Choroid plexus epithelial cell (primary cell): Measurements from ENCODE around the gene FCF1.

Experiments used
- DNase-seq: peaks from one replicate; pipeline ENCODE4 v3.0.0-alpha.2; 2010; ENCODE audit warnings: low read depth
- H3K4me3 ChIP-seq: 2 replicates; pipeline ENCODE4 v1.5.1; 2011; ENCODE audit warnings: low read depth, mild to moderate bottlenecking, control low read depth, low read length, moderate library complexity
- TF ChIP-seq, protein P1 (sequence below): conservative IDR thresholded peaks from 2 replicates; pipeline ENCODE4 v1.5.1; 2011; ENCODE audit warnings: low read depth, mild to moderate bottlenecking, control low read depth, inconsistent platforms, low read length, moderate library complexity

The FCF1 gene

GRCh38 chr14:74762917-74763802, 50.2 kb downstream of the FCF1 start, which contains the start of gene YLPM1:
Gene YLPM1 (plus strand): TSS chr14:74763316. CDS start chr14:74763490, 174 bp downstream.
- peak; percentile 99 for DNase-seq
- H3K4me3 ChIP-seq, result peak within 1 kb of the TSS; percentile 83
- TF ChIP-seq, protein P1, sequence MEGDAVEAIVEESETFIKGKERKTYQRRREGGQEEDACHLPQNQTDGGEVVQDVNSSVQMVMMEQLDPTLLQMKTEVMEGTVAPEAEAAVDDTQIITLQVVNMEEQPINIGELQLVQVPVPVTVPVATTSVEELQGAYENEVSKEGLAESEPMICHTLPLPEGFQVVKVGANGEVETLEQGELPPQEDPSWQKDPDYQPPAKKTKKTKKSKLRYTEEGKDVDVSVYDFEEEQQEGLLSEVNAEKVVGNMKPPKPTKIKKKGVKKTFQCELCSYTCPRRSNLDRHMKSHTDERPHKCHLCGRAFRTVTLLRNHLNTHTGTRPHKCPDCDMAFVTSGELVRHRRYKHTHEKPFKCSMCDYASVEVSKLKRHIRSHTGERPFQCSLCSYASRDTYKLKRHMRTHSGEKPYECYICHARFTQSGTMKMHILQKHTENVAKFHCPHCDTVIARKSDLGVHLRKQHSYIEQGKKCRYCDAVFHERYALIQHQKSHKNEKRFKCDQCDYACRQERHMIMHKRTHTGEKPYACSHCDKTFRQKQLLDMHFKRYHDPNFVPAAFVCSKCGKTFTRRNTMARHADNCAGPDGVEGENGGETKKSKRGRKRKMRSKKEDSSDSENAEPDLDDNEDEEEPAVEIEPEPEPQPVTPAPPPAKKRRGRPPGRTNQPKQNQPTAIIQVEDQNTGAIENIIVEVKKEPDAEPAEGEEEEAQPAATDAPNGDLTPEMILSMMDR, result peak; percentile 49

DNA sequence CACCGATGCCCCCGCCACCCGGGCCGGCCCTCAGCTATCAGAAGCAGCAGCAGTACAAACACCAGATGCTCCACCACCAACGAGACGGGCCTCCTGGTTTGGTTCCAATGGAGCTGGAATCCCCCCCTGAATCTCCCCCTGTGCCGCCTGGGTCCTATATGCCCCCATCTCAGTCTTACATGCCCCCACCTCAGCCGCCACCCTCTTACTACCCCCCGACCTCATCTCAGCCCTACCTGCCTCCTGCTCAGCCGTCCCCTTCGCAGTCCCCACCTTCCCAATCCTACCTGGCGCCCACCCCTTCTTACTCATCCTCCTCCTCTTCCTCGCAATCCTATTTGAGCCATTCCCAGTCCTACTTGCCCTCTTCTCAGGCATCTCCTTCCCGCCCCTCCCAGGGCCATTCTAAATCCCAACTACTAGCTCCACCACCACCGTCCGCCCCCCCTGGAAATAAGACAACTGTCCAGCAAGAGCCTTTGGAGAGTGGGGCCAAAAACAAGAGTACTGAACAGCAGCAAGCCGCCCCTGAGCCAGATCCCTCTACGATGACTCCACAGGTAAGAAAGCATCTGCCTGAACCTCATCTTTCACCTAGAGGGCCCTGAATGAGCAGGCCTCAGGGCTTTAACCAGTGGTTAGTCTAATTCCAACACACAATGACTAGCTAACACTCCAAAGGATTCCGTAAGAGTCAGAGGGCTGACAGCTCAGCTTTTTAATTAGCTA, 51.0 kb downstream of the FCF1 start:
- DNase-seq, result peak; percentile 31
- TF ChIP-seq, protein P1, result no peak
- peak overlapping the region; percentile 83 for H3K4me3 ChIP-seq

DNA sequence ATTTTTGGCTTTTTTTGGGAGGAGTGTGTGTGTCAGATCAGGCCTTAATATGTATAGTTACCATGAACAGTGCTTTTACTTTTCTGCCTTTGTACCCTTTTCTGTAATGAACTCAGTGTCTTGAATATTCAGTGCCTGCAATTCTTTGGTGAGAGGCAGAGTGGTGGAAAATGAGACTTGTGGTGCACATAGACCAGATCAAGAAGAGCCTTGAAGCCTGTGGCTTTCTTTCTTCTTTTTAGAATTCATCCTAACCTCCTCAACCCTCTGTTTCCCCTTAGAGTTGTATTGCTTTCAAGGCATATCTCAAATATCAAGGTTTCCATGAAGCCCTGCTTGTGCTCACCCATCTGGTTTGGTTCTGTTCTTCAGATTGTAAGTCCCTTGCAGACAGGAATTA, 52.8 kb downstream of the FCF1 start:
- DNase-seq, result no peak

GRCh38 chr14:74771399-74771798, 58.5 kb downstream of the FCF1 start:
- TF ChIP-seq, protein P1, result no peak
- H3K4me3 ChIP-seq, result no peak overlapping the region
- no peak for DNase-seq

More for the DNA sequence above, 52.8 kb downstream of the FCF1 start:
- peak overlapping the region; percentile 83 for H3K4me3 ChIP-seq
- TF ChIP-seq, protein P1, result no peak

DNA sequence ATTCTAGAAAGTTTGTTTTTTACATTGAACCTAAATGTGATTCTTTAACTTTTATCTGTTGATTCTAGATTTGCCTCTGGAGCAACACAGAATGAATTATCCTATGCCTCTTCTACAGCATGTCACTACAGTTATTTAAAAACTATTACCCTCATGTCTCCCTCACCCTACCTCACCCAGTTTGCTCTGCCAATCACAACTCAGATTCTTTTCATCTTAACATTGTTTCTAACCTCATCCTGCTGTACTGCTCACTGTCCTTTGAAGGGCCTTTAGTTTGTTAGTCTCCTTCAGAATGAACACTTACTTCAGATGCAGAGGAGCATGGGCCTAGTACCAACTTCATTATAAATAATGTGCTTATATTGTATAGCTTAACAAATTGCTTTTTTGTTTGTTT, 71.7 kb downstream of the FCF1 start:
- TF ChIP-seq, protein P1, result no peak
- no peak for DNase-seq
- H3K4me3 ChIP-seq, result no peak overlapping the region

DNA sequence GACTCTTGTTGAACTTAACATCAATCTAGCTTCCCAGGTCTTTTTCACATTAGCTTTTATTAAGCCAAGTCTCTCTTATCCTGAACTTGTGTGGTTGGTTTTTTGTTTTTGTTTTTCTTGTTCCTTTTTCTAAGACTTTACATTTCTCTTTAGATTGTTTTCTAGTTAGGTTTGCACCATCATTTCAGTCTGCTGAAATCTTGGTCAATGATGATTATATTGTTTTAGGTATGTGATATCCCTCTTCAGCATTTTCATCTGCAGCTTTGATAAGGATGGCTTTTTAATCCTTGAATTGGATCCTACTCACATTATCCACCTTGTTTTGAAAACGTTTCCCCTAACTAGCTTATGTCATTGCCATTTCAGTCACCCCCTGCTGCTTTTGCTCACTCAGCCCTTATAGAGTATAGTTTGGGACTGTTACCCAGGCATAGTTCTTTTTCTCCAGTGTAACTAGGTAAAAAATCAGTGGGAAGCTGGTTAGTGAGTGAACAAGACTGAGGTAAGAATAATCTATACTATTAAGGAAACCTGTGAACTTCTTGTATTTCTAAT, 72.2 kb downstream of the FCF1 start:
- TF ChIP-seq, protein P1, result no peak
- DNase-seq, result no peak
- H3K4me3 ChIP-seq, result no peak overlapping the region
